HEK293 (cell line): ENCODE data around the gene PMP22.

Source experiments
- IKZF3 ChIP-seq: fragments of 450-650 bp; IDR thresholded peaks from 2 replicates; pipeline ENCODE4 v1.5.0; 2018; ENCODE audit warnings: missing biosample characterization, mild to moderate bottlenecking, missing genetic modification characterization, moderate library complexity
- MEIS1 ChIP-seq: sonication (generic); formaldehyde crosslinking; IDR thresholded peaks from 2 replicates; pipeline ENCODE4 v1.8.1; 2022; ENCODE audit warnings: missing genetic modification reagents, mild to moderate bottlenecking, borderline replicate concordance
- MZF1 ChIP-seq: fragments of 450-650 bp; formaldehyde crosslinking; IDR thresholded peaks from 2 replicates; pipeline ENCODE4 v1.5.1; 2017; ENCODE audit warnings: missing biosample characterization, missing genetic modification characterization, borderline replicate concordance
- SETDB1 ChIP-seq: IDR thresholded peaks from one replicate; pipeline ENCODE4 v1.6.1; 2017; ENCODE audit warnings: mild to moderate bottlenecking, low read length, moderate library complexity, mixed read lengths; ENCODE audit not compliant: insufficient read length
- TRIM28 ChIP-seq: IDR thresholded peaks from 2 replicates; pipeline ENCODE4 v1.6.1; 2011; ENCODE audit warnings: low read length, control low read depth, borderline replicate concordance
- YY1 ChIP-seq: fragments of 450-650 bp; formaldehyde crosslinking; IDR thresholded peaks from 2 replicates; pipeline ENCODE4 v1.5.1; 2018; ENCODE audit warnings: missing biosample characterization, missing genetic modification characterization
- YY2 ChIP-seq: fragments of 450-650 bp; formaldehyde crosslinking; IDR thresholded peaks from 2 replicates; pipeline ENCODE4 v1.5.1; 2016; ENCODE audit warnings: missing biosample characterization, missing genetic modification characterization
- ZBTB8A ChIP-seq: fragments of 450-650 bp; formaldehyde crosslinking; IDR thresholded peaks from 2 replicates; pipeline ENCODE4 v1.5.1; 2016; ENCODE audit warnings: missing biosample characterization, missing genetic modification characterization
- ZFP69B ChIP-seq: fragments of 450-650 bp; formaldehyde crosslinking; IDR thresholded peaks from 2 replicates; pipeline ENCODE4 v1.5.1; 2016; ENCODE audit warnings: missing biosample characterization, missing genetic modification characterization
- ZNF133 ChIP-seq: fragments of 450-650 bp; formaldehyde crosslinking; IDR thresholded peaks from 2 replicates; pipeline ENCODE4 v1.5.1; 2016; ENCODE audit warnings: missing biosample characterization, missing genetic modification characterization
- ZNF146 ChIP-seq: fragments of 450-650 bp; formaldehyde crosslinking; IDR thresholded peaks from 2 replicates; pipeline ENCODE4 v1.5.1; 2016; ENCODE audit warnings: missing biosample characterization, missing genetic modification characterization
- ZNF174 ChIP-seq: fragments of 450-650 bp; formaldehyde crosslinking; IDR thresholded peaks from 2 replicates; pipeline ENCODE4 v1.5.0; 2017; ENCODE audit warnings: missing biosample characterization, mild to moderate bottlenecking, missing genetic modification characterization
- ZNF266 ChIP-seq: fragments of 450-650 bp; formaldehyde crosslinking; IDR thresholded peaks from 2 replicates; pipeline ENCODE4 v1.5.1; 2016; ENCODE audit warnings: missing biosample characterization, missing genetic modification characterization, low read depth
- ZNF311 ChIP-seq: fragments of 450-650 bp; formaldehyde crosslinking; IDR thresholded peaks from 2 replicates; pipeline ENCODE4 v1.5.1; 2017; ENCODE audit warnings: missing biosample characterization, missing genetic modification characterization, borderline replicate concordance
- ZNF354C ChIP-seq: fragments of 450-650 bp; formaldehyde crosslinking; IDR thresholded peaks from 2 replicates; pipeline ENCODE4 v1.5.1; 2016; ENCODE audit warnings: missing biosample characterization, missing genetic modification characterization, low read depth, borderline replicate concordance
- ZNF423 ChIP-seq: fragments of 450-650 bp; formaldehyde crosslinking; IDR thresholded peaks from 2 replicates; pipeline ENCODE4 v1.5.1; 2016; ENCODE audit warnings: missing biosample characterization, missing genetic modification characterization
- ZNF837 ChIP-seq: fragments of 450-650 bp; formaldehyde crosslinking; IDR thresholded peaks from 2 replicates; pipeline ENCODE4 v1.5.1; 2016; ENCODE audit warnings: missing biosample characterization, missing genetic modification characterization
- ZSCAN23 ChIP-seq: fragments of 450-650 bp; formaldehyde crosslinking; IDR thresholded peaks from 2 replicates; pipeline ENCODE4 v1.5.1; 2016; ENCODE audit warnings: missing biosample characterization, missing genetic modification characterization
- TF ChIP-seq, protein P1 (sequence below): fragments of 450-650 bp; formaldehyde crosslinking; conservative IDR thresholded peaks from 2 replicates; pipeline ENCODE4 v1.5.1; 2016; ENCODE audit warnings: low read depth, missing biosample characterization, missing genetic modification characterization
- TF ChIP-seq, protein P2 (sequence below): fragments of 450-650 bp; formaldehyde crosslinking; conservative IDR thresholded peaks from 2 replicates; pipeline ENCODE4 v1.5.1; 2016; ENCODE audit warnings: low read depth, missing biosample characterization, missing genetic modification characterization
- TF ChIP-seq, protein P3 (sequence below): fragments of 450-650 bp; formaldehyde crosslinking; IDR thresholded peaks from 2 replicates; pipeline ENCODE4 v1.5.1; 2016; ENCODE audit warnings: missing biosample characterization, missing genetic modification characterization
- TF ChIP-seq, protein P4 (sequence below): fragments of 450-650 bp; formaldehyde crosslinking; IDR thresholded peaks from 2 replicates; pipeline ENCODE4 v1.5.1; 2016; ENCODE audit warnings: missing biosample characterization, missing genetic modification characterization, borderline replicate concordance

The PMP22 gene

DNA sequence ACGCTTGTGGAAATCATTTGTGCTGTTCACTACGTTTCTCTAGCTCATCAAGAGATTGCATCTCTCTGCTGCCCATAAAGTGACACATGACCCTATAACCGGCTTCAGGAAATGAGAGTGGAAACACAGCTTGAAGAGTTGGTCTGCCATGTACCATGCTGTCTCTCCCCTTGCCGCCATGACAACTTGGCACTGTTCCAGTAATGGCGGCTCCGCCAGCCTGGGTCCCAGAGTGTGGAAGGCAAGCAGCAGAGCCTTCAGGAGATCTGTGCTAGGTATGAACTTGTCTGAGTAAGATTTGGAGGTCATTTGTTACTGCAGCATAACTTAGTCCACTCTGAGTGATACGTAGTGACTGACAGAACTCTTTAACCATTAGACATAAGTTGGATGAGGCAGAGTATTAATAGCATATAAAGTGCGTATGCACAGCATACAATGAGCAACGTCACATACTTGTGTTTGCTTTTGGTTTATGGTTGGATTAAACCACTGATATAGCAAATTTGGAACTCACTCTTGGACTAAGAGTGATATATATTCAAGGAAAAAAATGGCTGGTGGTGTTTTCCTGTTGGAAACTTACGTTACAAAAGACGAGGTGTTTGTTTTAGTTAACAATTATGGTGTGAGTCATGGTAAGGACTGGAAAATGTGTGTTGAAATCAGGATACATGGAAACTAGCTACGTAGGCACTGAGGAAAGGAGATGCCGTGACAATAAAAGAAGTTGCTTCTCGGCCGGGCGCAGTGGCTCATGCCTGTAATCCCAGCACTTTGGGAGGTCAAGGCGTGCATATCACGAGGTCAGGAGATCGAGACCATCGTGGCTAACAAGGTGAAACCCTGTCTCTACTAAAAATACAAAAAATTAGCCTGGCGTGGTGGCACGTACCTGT is 24.4 kb upstream of the PMP22 start (continued):
- TF ChIP-seq, protein P1, sequence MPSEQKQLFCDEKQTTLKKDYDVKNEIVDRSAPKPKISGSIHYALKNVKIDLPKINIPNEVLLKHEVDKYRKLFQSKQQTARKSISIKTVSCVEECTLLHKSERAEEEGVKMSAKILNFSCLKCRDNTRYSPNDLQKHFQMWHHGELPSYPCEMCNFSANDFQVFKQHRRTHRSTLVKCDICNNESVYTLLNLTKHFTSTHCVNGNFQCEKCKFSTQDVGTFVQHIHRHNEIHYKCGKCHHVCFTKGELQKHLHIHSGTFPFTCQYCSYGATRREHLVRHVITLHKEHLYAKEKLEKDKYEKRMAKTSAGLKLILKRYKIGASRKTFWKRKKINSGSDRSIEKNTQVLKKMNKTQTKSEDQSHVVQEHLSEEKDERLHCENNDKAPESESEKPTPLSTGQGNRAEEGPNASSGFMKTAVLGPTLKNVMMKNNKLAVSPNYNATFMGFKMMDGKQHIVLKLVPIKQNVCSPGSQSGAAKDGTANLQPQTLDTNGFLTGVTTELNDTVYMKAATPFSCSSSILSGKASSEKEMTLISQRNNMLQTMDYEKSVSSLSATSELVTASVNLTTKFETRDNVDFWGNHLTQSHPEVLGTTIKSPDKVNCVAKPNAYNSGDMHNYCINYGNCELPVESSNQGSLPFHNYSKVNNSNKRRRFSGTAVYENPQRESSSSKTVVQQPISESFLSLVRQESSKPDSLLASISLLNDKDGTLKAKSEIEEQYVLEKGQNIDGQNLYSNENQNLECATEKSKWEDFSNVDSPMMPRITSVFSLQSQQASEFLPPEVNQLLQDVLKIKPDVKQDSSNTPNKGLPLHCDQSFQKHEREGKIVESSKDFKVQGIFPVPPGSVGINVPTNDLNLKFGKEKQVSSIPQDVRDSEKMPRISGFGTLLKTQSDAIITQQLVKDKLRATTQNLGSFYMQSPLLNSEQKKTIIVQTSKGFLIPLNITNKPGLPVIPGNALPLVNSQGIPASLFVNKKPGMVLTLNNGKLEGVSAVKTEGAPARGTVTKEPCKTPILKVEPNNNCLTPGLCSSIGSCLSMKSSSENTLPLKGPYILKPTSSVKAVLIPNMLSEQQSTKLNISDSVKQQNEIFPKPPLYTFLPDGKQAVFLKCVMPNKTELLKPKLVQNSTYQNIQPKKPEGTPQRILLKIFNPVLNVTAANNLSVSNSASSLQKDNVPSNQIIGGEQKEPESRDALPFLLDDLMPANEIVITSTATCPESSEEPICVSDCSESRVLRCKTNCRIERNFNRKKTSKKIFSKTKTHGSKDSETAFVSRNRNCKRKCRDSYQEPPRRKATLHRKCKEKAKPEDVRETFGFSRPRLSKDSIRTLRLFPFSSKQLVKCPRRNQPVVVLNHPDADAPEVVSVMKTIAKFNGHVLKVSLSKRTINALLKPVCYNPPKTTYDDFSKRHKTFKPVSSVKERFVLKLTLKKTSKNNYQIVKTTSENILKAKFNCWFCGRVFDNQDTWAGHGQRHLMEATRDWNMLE (tag by site-specific recombination), result no peak
- TF ChIP-seq ZNF266, result no peak
- no peak for TF ChIP-seq MZF1 (tag by site-specific recombination)
- TF ChIP-seq, protein P2, sequence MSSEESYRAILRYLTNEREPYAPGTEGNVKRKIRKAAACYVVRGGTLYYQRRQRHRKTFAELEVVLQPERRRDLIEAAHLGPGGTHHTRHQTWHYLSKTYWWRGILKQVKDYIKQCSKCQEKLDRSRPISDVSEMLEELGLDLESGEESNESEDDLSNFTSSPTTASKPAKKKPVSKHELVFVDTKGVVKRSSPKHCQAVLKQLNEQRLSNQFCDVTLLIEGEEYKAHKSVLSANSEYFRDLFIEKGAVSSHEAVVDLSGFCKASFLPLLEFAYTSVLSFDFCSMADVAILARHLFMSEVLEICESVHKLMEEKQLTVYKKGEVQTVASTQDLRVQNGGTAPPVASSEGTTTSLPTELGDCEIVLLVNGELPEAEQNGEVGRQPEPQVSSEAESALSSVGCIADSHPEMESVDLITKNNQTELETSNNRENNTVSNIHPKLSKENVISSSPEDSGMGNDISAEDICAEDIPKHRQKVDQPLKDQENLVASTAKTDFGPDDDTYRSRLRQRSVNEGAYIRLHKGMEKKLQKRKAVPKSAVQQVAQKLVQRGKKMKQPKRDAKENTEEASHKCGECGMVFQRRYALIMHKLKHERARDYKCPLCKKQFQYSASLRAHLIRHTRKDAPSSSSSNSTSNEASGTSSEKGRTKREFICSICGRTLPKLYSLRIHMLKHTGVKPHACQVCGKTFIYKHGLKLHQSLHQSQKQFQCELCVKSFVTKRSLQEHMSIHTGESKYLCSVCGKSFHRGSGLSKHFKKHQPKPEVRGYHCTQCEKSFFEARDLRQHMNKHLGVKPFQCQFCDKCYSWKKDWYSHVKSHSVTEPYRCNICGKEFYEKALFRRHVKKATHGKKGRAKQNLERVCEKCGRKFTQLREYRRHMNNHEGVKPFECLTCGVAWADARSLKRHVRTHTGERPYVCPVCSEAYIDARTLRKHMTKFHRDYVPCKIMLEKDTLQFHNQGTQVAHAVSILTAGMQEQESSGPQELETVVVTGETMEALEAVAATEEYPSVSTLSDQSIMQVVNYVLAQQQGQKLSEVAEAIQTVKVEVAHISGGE (tag by site-specific recombination), result no peak
- TF ChIP-seq ZBTB8A (tag by site-specific recombination), result no peak
- TF ChIP-seq ZFP69B (tag by site-specific recombination), result no peak
- no peak for TF ChIP-seq IKZF3
- no peak for TF ChIP-seq ZNF837 (tag by site-specific recombination)
- TF ChIP-seq, protein P3, sequence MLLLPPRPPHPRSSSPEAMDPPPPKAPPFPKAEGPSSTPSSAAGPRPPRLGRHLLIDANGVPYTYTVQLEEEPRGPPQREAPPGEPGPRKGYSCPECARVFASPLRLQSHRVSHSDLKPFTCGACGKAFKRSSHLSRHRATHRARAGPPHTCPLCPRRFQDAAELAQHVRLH (tag by site-specific recombination), result no peak
- no peak for TF ChIP-seq ZSCAN23 (tag by site-specific recombination)
- TF ChIP-seq SETDB1, result peak; percentile 56
- no peak for TF ChIP-seq ZNF311 (tag by site-specific recombination)
- TF ChIP-seq TRIM28, result peak; percentile 95
- TF ChIP-seq YY2, result peak; percentile 38; the same call in 1 of the 2 replicates
- no peak for TF ChIP-seq ZNF174 (tag by site-specific recombination)
- TF ChIP-seq, protein P4, sequence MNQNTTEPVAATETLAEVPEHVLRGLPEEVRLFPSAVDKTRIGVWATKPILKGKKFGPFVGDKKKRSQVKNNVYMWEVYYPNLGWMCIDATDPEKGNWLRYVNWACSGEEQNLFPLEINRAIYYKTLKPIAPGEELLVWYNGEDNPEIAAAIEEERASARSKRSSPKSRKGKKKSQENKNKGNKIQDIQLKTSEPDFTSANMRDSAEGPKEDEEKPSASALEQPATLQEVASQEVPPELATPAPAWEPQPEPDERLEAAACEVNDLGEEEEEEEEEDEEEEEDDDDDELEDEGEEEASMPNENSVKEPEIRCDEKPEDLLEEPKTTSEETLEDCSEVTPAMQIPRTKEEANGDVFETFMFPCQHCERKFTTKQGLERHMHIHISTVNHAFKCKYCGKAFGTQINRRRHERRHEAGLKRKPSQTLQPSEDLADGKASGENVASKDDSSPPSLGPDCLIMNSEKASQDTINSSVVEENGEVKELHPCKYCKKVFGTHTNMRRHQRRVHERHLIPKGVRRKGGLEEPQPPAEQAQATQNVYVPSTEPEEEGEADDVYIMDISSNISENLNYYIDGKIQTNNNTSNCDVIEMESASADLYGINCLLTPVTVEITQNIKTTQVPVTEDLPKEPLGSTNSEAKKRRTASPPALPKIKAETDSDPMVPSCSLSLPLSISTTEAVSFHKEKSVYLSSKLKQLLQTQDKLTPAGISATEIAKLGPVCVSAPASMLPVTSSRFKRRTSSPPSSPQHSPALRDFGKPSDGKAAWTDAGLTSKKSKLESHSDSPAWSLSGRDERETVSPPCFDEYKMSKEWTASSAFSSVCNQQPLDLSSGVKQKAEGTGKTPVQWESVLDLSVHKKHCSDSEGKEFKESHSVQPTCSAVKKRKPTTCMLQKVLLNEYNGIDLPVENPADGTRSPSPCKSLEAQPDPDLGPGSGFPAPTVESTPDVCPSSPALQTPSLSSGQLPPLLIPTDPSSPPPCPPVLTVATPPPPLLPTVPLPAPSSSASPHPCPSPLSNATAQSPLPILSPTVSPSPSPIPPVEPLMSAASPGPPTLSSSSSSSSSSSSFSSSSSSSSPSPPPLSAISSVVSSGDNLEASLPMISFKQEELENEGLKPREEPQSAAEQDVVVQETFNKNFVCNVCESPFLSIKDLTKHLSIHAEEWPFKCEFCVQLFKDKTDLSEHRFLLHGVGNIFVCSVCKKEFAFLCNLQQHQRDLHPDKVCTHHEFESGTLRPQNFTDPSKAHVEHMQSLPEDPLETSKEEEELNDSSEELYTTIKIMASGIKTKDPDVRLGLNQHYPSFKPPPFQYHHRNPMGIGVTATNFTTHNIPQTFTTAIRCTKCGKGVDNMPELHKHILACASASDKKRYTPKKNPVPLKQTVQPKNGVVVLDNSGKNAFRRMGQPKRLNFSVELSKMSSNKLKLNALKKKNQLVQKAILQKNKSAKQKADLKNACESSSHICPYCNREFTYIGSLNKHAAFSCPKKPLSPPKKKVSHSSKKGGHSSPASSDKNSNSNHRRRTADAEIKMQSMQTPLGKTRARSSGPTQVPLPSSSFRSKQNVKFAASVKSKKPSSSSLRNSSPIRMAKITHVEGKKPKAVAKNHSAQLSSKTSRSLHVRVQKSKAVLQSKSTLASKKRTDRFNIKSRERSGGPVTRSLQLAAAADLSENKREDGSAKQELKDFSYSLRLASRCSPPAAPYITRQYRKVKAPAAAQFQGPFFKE (tag by site-specific recombination), result no peak
- no peak for TF ChIP-seq ZNF354C (tag by site-specific recombination)
- no peak for TF ChIP-seq ZNF423 (tag by site-specific recombination)
- no peak for TF ChIP-seq MEIS1 (CRISPR knock-in tag)
- peak; percentile 40; the same call in 1 of the 2 replicates for TF ChIP-seq ZNF133 (tag by site-specific recombination)
- no peak for TF ChIP-seq ZNF146 (tag by site-specific recombination)
- TF ChIP-seq YY1, result peak; percentile 50; the same call in 1 of the 2 replicates
